ENCODE data around the gene RBPMS2. TPM values are rescaled to one million over a fixed set of nuclear protein-coding genes. Genes with fewer than 3 reads are reported as not detected.
"Not testable (repeated sequence)": the region's sequence is repeated elsewhere in the genome, so short reads cannot be mapped to it uniquely, and the experiment has no call there.

Gene RBPMS2
- total and polyA plus RNA-seq, 2 donors (not counting 1 experiment from before 2014, with no cell fraction given): 0.47 to 0.63 TPM

DNA sequence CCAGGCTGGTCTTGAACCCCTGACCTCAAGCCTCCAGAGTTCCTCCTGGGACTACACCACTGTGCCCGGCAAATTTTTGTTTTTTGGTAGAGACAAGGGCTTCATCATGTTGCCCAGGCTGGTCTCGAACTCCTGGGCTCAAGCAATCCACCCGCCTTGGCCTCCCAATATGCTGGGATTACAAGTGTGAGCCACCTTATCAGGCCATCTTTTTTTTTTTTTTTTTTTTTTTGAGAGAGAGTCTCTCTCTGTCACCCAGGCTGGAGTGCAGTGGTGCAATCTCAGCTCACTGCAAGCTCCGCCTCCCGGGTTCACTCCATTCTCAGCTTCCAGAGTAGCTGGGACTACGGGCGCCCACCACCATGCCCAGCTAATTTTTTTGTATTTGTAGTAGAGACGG, 38.9 kb upstream of the RBPMS2 start:
- POLR2A ChIA-PET; H3K27me3 Mint-ChIP-seq; H3K27ac ChIP-seq (ENCODE audit: low read length in 2 of 2); H3K4me3 Mint-ChIP-seq; H3K27me3 ChIP-seq (replicated peaks in 1 of 4; ENCODE audit: control extremely low read depth in 1 of 4, control insufficient read depth in 3 of 4, insufficient read depth in 4 of 4, low read length in 3 of 4); H3K4me2 ChIP-seq (replicated peaks; ENCODE audit: low read depth, low read length, poor library complexity, severe bottlenecking); H3K27ac Mint-ChIP-seq; H3K36me3 ChIP-seq (replicated peaks in 1 of 2; ENCODE audit: control extremely low read depth in 1 of 2, control insufficient read depth in 1 of 2, extremely low read depth in 1 of 2, insufficient read depth in 2 of 2, low read length in 1 of 2); H3K79me2 ChIP-seq (ENCODE audit: control insufficient read depth, insufficient read depth, low read length); DNase-seq; H2AFZ ChIP-seq (ENCODE audit: insufficient read depth, low read depth, low read length, poor library complexity, severe bottlenecking); ATAC-seq (ENCODE audit: low read depth); H3K9me3 ChIP-seq (ENCODE audit: control extremely low read depth in 1 of 3, control insufficient read depth in 2 of 3, insufficient read depth in 1 of 3, low read length in 2 of 3); H3K4me3 ChIP-seq (ENCODE audit: control extremely low read depth in 1 of 5, extremely low read depth in 1 of 5, insufficient read depth in 1 of 5, low read depth in 2 of 5, low read length in 4 of 5); H3K9me3 Mint-ChIP-seq (ENCODE audit: insufficient read depth); intact Hi-C loops (cut with micrococcal nuclease); H3K9ac ChIP-seq (ENCODE audit: low read length); H4K20me1 ChIP-seq (ENCODE audit: control insufficient read depth, insufficient read depth, low read length, poor library complexity, severe bottlenecking): not testable (repeated sequence)
- CTCF ChIA-PET: interaction anchor here (0.6 to 11.3 kb wide), 5 partner anchors 21 to 274 kb away, joined by 3 to 236 read pairs (median 4); no protein-coding TSS in a partner anchor
- WGBS (ENCODE audit: insufficient coverage): no CpG with 5 or more reads among the region's 8 CpGs
- H3K4me1 Mint-ChIP-seq: peaks cover 13% of the 10 kb centered on the region
- peaks cover 0 to 11% of the 10 kb centered on the region in 2 donors for H3K4me1 ChIP-seq (ENCODE audit: control insufficient read depth in 2 of 2, insufficient read depth in 2 of 2, low read length in 2 of 2)

GRCh38 chr15:64813075-64813474, 37.7 kb upstream of the RBPMS2 start:
- TF ChIP-seq EZH2 (IDR thresholded peaks at IDR 0.05; ENCODE audit: borderline replicate concordance, insufficient read depth, low read depth, low read length, poor library complexity, severe bottlenecking) (no peak), CTCF (IDR thresholded peaks at IDR 0.05) (no peak)
- H3K36me3 ChIP-seq (replicated peaks in 1 of 2; ENCODE audit: control extremely low read depth in 1 of 2, control insufficient read depth in 1 of 2, extremely low read depth in 1 of 2, insufficient read depth in 2 of 2, low read length in 1 of 2): no peaks in the 10 kb centered on the region
- DNase-seq: no peak
- no peak overlapping the region for H3K27ac ChIP-seq (ENCODE audit: low read length in 2 of 2)
- no peaks in the 10 kb centered on the region for H3K27me3 Mint-ChIP-seq
- H3K9me3 ChIP-seq (ENCODE audit: control extremely low read depth in 1 of 3, control insufficient read depth in 2 of 3, insufficient read depth in 1 of 3, low read length in 2 of 3): no peaks in the 10 kb centered on the region
- CTCF ChIA-PET: interaction anchor here (0.8 to 11.3 kb wide), 3 partner anchors 8 to 84 kb away, joined by 3 to 236 read pairs (median 6); no protein-coding TSS in a partner anchor
- no peaks in the 10 kb centered on the region for H3K79me2 ChIP-seq (ENCODE audit: control insufficient read depth, insufficient read depth, low read length)
- H3K4me3 ChIP-seq (ENCODE audit: control extremely low read depth in 1 of 5, extremely low read depth in 1 of 5, insufficient read depth in 1 of 5, low read depth in 2 of 5, low read length in 4 of 5): no peak overlapping the region
- H3K4me3 Mint-ChIP-seq: no peak overlapping the region
- no peak overlapping the region for H2AFZ ChIP-seq (ENCODE audit: insufficient read depth, low read depth, low read length, poor library complexity, severe bottlenecking)
- no peak overlapping the region for H3K9ac ChIP-seq (ENCODE audit: low read length)
- H3K4me2 ChIP-seq (replicated peaks; ENCODE audit: low read depth, low read length, poor library complexity, severe bottlenecking): no peak overlapping the region
- no peaks in the 10 kb centered on the region for H4K20me1 ChIP-seq (ENCODE audit: control insufficient read depth, insufficient read depth, low read length, poor library complexity, severe bottlenecking)
- H3K27ac Mint-ChIP-seq: no peak overlapping the region
- no peaks in the 10 kb centered on the region for H3K27me3 ChIP-seq (replicated peaks in 1 of 4; ENCODE audit: control extremely low read depth in 1 of 4, control insufficient read depth in 3 of 4, insufficient read depth in 4 of 4, low read length in 3 of 4)
- intact Hi-C loops (cut with micrococcal nuclease): no loop called here
- POLR2A ChIA-PET: no interaction called here
- H3K4me1 ChIP-seq (ENCODE audit: control insufficient read depth in 2 of 2, insufficient read depth in 2 of 2, low read length in 2 of 2): peaks cover 0 to 11% of the 10 kb centered on the region in 2 donors
- no peaks in the 10 kb centered on the region for H3K9me3 Mint-ChIP-seq (ENCODE audit: insufficient read depth)
- peaks cover 13% of the 10 kb centered on the region for H3K4me1 Mint-ChIP-seq
- ATAC-seq (ENCODE audit: low read depth): no peak
- WGBS (ENCODE audit: insufficient coverage): 56% methylated on average over 6 of the region's 6 CpGs

Data from B cell (primary cell).